Measurements from ENCODE around the gene OLFM1.
"Not testable (repeated sequence)": the region's sequence is repeated elsewhere in the genome, so short reads cannot be mapped to it uniquely, and the experiment has no call there.

Gene OLFM1

DNA sequence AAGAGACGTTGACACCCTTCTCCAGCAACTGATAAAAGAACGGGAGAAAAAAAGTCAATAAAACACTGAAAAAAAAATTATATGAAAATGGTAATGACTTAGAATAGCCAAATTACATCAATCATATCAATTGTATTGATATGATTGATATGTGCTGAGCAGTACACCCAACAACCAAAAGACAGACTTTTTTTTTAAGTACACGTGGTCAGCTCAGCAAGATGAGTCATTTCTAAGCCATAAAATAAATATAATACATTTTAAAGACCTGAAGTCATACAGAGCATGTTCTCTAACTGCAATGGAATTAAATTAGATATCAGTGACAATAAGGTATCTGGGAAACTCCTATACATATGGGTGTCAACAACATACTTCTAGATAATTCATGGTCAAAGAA lies 30.9 kb upstream of the OLFM1 start:
- DNase-seq (ENCODE audit: low read depth in 2 of 3, low spot score in 2 of 3): no peak

DNA sequence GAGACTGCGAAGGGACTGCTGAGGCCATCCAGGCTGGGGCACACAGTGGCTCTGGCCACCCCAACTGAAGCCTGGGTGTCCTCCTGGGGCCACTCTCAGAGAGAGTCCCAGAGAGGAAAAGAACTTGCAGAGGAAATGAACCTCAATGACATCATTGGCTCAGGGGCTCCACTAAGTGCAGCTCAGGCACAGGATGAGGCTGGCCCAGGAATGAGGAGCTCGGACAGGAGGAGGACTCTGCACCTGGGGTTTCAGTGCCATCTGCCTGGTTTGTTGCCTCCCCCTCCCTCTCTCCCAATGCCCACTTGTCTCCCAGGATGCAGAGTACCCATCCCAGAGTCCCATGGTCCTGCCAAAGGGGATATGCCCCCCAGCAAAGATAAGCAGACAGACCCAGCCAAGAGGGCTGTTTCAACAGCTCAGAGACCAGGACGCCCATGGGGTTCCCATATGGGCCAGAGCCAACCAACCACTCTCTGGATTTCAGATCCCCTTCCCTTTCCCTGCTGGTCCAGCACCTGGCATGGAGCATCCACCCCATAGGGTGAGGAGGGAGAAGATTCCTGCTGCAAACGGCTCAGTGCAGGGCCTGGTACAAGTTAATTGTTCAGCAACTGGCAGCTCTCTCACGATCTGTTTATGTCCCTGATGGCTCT lies 26.9 kb upstream of the OLFM1 start:
- DNase-seq (ENCODE audit: low read depth in 2 of 3, low spot score in 2 of 3): no peak

DNA sequence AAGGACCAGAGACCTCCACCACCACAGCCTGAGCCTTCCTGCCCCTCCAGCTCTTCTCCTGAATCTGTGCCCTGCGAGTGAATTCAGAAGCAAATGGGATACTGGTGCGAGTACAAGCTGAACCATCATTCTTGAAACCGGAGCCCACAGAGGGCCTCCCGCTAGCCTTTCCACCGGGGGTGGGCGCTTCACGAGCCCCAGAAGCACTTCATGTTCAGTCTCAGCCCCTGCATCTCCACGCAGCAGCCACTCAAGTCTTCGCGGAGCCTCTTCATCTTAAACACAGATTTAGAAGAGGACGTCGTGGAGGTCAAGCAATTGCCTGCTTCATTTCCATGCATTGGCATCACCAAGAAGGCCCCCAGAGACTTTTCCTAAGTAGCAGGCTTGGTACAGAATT lies 26.0 kb upstream of the OLFM1 start:
- DNase-seq (ENCODE audit: low read depth in 2 of 3, low spot score in 2 of 3): no peak

GRCh38 chr9:135062254-135062653 lies 25.2 kb upstream of the OLFM1 start:
- DNase-seq (ENCODE audit: low read depth in 2 of 3, low spot score in 2 of 3): no peak

DNA sequence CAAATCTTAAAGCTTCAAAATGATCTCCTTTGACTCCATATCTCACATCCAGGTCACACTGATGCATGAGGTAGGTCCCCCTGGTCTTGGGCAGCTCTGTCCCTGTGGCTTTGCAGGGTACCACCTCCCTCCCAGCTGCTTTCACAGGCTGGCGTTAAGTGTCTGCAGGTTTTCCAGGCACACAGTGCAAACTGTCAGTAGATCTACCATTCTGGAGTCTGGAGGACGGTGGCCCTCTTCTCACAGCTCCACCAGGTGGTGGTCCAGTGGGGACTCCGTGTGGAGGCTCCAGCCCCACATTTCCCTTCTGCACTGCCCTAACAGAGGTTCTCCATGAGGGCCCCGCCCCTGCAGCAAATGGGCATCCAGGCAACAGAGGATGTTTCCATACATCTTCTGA lies 24.0 kb upstream of the OLFM1 start:
- not testable (repeated sequence) for DNase-seq (ENCODE audit: low read depth in 2 of 3, low spot score in 2 of 3)

DNA sequence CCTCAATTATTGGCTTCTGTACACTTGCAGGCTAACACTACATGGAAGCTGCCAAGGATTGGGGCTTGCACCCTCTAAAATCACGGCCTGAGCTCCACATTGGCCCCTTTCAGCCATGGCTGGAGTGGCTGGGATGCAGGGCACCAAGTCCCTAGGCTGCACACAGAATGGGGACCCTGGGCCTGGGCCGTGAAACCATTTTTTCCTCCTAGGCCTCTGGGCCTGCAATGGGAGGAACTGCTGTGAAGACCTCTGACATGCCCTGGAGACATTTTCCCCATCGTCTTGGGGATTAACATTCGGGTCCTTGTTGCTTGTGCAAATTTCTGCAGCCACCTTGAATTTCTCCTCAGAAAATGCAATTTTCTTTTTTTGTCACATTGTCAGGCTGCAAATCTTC lies 23.6 kb upstream of the OLFM1 start:
- not testable (repeated sequence) for DNase-seq (ENCODE audit: low read depth in 2 of 3, low spot score in 2 of 3)

- no peak for DNase-seq (ENCODE audit: low read depth in 2 of 3, low spot score in 2 of 3)
Observed at GRCh38 chr9:135065151-135065550, 22.3 kb upstream of the OLFM1 start.

GRCh38 chr9:135065804-135066203 lies 21.7 kb upstream of the OLFM1 start:
- DNase-seq (ENCODE audit: low read depth in 2 of 3, low spot score in 2 of 3): no peak

- DNase-seq (ENCODE audit: low read depth in 2 of 3, low spot score in 2 of 3): no peak
Observed at GRCh38 chr9:135066291-135066690, 21.2 kb upstream of the OLFM1 start.

GRCh38 chr9:135067096-135067710 lies 20.3 kb upstream of the OLFM1 start:
- DNase-seq (ENCODE audit: low read depth in 2 of 3, low spot score in 2 of 3): no peak

DNA sequence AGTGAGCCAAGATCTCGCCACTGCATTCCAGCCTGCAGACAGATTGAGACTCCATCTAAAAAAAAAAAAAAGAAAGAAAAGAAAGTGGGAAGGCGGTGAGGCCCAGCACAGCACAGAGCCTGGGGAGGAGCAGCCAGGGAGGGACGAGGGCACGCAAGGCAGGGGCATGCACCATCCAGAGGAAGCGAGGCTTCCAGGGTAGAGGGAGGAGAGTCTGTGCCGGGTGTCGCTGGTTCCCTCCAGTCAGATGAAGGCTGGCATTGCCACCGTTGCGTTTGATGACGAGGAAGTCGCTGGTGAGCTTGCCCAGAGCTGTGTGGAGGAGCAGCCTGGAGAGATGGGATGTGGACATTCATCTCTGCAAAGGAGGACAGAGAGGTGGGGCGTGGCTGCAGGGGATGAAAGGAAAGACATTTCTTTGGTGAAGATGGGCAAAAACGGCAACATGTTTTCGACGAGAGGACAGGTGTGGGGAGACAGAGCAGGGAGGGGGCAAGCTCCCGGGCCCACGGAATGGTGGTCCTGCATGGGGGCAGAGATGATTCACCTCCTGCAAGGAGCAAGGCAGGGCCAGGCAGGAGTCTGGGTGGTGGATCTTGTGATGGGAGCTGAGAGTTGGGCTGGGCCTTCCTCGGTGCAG lies 18.6 kb upstream of the OLFM1 start:
- no peak for DNase-seq (ENCODE audit: low read depth in 2 of 3, low spot score in 2 of 3)

DNA sequence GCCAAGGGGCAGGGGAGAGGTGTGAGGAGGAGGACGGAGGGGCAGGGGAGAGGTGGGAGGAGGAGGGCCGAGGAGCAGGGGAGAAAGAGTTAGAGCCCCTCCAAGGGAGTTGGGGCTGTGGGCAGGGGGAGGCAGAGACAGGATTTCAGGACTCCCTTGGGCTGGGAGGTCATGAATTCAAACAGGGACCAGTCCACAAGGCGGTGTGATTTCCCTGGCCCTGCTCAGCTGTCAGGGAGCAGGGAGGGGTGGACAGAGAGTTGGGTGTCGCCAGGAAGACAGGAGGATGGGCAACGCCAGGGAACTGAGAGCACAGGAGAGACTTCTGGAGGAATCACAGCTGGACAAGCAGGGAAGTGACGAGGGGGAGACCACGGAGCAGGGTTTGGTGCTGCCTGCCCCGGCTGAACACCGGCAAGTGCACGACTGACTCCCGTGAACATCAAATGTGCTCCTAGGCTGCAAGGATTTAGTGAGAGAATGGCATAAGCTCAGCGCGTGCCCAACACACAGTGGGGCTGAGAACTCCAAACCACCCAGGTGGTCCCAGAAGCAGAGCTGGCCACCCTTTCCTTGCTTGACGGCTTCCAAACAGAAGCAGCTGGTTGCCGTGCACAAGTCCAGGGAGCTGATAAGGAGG lies 17.8 kb upstream of the OLFM1 start:
- DNase-seq (ENCODE audit: low read depth in 2 of 3, low spot score in 2 of 3): no peak

GRCh38 chr9:135070198-135070951 lies 17.1 kb upstream of the OLFM1 start:
- no peak for DNase-seq (ENCODE audit: low read depth in 2 of 3, low spot score in 2 of 3)

GRCh38 chr9:135070964-135071735 lies 16.3 kb upstream of the OLFM1 start:
- DNase-seq (ENCODE audit: low read depth in 2 of 3, low spot score in 2 of 3): no peak

DNA sequence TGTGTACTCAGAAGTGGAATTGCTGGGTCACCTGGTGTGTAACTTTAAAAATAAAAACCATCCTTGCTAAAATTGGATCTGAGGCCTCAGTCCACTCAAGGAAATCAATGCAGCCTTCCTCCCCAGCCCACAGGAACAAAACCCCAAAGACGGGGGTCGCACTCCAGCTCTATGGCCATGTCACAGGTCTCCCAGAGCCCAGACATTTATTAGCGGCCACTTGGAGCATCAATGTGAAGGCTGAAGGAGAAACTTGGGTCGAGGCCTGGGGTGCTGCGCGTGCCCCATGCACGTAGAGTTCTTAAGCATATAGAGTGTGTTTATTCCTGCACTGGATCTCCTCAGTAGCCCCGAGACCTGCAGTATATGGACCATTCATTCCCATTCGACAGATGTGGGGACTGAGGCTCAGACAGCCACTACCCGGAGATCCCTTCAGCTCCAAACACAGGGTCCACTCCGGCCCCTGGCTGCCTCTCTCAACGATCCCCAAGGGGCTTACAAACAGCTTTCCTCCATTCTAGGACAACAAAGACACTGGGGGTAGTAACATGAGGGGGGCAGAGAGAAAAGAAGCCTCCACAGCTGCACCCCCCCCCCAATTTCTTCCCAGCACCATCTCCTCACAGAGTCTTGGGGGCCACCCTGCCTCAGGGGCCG lies 14.3 kb upstream of the OLFM1 start:
- no peak for DNase-seq (ENCODE audit: low read depth in 2 of 3, low spot score in 2 of 3)

DNA sequence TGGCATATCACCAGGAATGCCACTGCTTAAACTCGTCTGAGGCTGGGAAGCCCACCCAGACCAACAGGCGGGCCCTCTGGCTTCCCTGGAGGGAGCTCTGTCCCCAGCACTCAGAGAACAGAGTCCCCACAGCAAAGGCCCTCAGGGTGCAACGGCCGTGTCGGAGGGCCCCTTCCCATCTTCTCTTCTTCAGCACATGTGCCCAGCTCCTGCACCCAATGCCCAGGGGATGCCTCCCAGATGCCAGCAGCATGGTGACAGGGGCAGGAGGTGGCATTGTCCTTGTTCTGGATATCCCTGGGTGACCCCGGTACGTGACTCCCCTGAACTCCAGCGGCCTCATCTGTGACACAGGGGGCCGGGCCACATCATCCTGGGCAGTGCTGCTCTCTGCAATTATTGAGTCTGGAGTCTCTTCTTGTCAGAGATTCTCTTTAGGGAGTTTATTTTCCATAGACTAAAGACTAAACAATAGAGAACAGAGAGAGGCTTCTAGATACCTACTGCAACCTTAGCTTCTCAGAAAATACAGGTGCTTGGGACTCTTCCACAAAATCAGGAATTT lies 13.6 kb upstream of the OLFM1 start:
- no peak for DNase-seq (ENCODE audit: low read depth in 2 of 3, low spot score in 2 of 3)

GRCh38 chr9:135074354-135075233 lies 12.9 kb upstream of the OLFM1 start:
- DNase-seq (ENCODE audit: low read depth in 2 of 3, low spot score in 2 of 3): no peak

DNA sequence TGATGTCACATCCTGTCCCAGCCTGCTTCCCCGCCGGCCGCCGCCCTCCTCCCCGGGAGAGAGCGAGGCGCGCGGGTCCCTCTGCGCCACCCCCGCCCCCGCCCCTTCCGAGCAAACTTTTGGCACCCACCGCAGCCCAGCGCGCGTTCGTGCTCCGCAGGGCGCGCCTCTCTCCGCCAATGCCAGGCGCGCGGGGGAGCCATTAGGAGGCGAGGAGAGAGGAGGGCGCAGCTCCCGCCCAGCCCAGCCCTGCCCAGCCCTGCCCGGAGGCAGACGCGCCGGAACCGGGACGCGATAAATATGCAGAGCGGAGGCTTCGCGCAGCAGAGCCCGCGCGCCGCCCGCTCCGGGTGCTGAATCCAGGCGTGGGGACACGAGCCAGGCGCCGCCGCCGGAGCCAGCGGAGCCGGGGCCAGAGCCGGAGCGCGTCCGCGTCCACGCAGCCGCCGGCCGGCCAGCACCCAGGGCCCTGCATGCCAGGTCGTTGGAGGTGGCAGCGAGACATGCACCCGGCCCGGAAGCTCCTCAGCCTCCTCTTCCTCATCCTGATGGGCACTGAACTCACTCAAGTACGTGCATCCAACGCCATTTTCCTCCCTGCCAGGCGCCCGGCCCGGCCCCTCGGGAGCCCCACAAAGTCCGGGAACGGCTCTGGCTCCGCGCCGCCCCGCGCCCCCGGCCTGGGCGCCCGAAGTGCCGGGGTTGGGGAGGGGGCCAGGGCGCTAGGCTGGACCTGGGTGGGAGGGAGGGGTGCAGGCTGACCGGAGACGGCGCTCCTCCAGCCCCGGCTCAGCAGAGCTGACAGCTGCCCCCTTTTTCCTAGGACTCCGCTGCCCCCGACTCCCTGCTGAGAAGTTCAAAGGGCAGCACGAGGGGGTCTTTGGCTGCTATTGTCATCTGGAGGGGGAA lies 12.0 kb upstream of the OLFM1 start:
- no peak for DNase-seq (ENCODE audit: low read depth in 2 of 3, low spot score in 2 of 3)
